ENCODE results near the gene SCUBE3. TPM values are rescaled to one million over a fixed set of nuclear protein-coding genes. Genes with fewer than 3 reads are reported as not detected.
A peak's percentile ranks its signal among the peaks of the same experiment; 100 is the strongest.

The SCUBE3 gene
- total RNA-seq, 1 experiment from 2014 or later: 0.05 TPM

GRCh38 chr6:35247642-35248231, 34.0 kb downstream of the SCUBE3 start:
- no peak overlapping the region for H2AFZ ChIP-seq (ENCODE audit: low read depth, low read length, poor library complexity, severe bottlenecking)
- CTCF ChIA-PET: no interaction called here

More at GRCh38 chr6:35247642-35248231, 34.0 kb downstream of the SCUBE3 start:
- Histone ChIP-seq H3K9ac (ENCODE audit: low read length) (no peak overlapping the region), H3K36me3 (ENCODE audit: control insufficient read depth in 1 of 2, insufficient read depth in 2 of 2, low read length in 2 of 2) (no peaks in the 10 kb centered on the region), H4K20me1 (ENCODE audit: insufficient read depth) (no peaks in the 10 kb centered on the region), H3K4me3 (replicated peaks in 1 of 2; ENCODE audit: low read depth in 1 of 2, low read length in 2 of 2) (no peak overlapping the region), H3K79me2 (ENCODE audit: insufficient read depth, low read length) (0 out of 2 replicates have a peak, but pooled peaks cover 3% of the 10 kb centered on the region), H3K4me1 (ENCODE audit: control insufficient read depth in 1 of 2, insufficient read depth in 2 of 2, low read length in 2 of 2) (peaks cover 0 to 7% of the 10 kb centered on the region in 2 experiments; a peak in 1 of 4 replicates), H3K9me3 (ENCODE audit: control insufficient read depth in 1 of 2, insufficient read depth in 1 of 2, low read depth in 1 of 2, low read length in 2 of 2) (no peaks in the 10 kb centered on the region), H3K27me3 (ENCODE audit: insufficient read depth, low read length) (no peaks in the 10 kb centered on the region), H3K9me2 (ENCODE audit: insufficient read depth) (no peaks in the 10 kb centered on the region), H3K27ac (ENCODE audit: low read depth, low read length) (no peak overlapping the region), H3K4me2 (ENCODE audit: low read length) (0 out of 2 replicates have a peak overlapping the region, but pooled peaks have one; percentile 19)
- POLR2A ChIA-PET: no interaction called here
- no peak for ATAC-seq
- intact Hi-C loops (cut with micrococcal nuclease): no loop called here
- no TSS peak for BruUV-seq (replicated peaks)
- RAD21 ChIA-PET (ENCODE audit: low non-redundant PET in 1 of 2, low total read pairs in 2 of 2, uncharacterized antibody in 2 of 2, unreplicated experiment in 2 of 2): no interaction called here
- no peak for TF ChIP-seq REST (IDR thresholded peaks at IDR 0.05; ENCODE audit: low read depth)
- no peak for TF ChIP-seq TCF7L2 (IDR thresholded peaks at IDR 0.05; ENCODE audit: borderline replicate concordance, extremely low read depth, insufficient read depth, insufficient read length)
- TF ChIP-seq ZNF274 (IDR thresholded peaks at IDR 0.05; ENCODE audit: low read depth, low read length): no peak
- TF ChIP-seq FOSL1 (IDR thresholded peaks at IDR 0.05; ENCODE audit: low read depth): no peak
- no peak for TF ChIP-seq ELF1 (IDR thresholded peaks at IDR 0.05; ENCODE audit: borderline replicate concordance, low read depth)
- no peak for DNase-seq (ENCODE audit: low read depth, low spot score)

Measured in HCT116 (cell line).